GM20431 (cell line): ENCODE measurements around the gene ITGA8.
"Not testable (repeated sequence)": the region's sequence is repeated elsewhere in the genome, so short reads cannot be mapped to it uniquely, and the experiment has no call there.

Source experiments
- in situ Hi-C: fragments of 300-500 bp; cut with MseI, MboI; formaldehyde crosslinking; loops from one replicate; pipeline ENCODE4 v1.15.0; 2020; ENCODE audit warnings: low sequenced_read_pairs; ENCODE audit not compliant: unreplicated experiment

The ITGA8 gene

GRCh38 chr10:15703151-15703880 lies 16.4 kb downstream of the ITGA8 start:
- in situ Hi-C loops, result no loop called here

- in situ Hi-C loops, result no loop called here
These were observed 19.5 kb downstream of the ITGA8 start for GRCh38 chr10:15700078-15700674.

GRCh38 chr10:15695852-15696251 lies 23.9 kb downstream of the ITGA8 start:
- in situ Hi-C loops, result no loop called here

DNA sequence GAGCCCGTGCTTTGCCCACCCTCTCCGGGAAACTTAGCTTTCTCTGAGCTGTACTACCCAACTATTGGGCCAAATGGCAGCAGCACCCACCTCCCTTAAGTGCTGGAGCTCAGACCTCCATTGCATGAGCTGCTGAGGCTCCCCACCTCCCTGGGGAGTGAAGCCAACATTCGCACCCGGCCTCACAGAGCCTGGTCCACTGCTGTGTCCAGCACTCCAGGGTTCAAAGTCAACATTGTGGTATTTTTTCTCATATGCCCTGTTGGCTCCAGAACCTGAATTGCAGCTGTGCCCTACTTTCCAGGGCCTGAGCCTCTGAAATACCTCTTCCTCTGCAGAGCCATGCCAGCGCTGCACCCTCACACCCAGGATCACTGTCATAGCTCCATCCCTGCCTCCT lies 29.7 kb downstream of the ITGA8 start:
- in situ Hi-C loops, result no loop called here

DNA sequence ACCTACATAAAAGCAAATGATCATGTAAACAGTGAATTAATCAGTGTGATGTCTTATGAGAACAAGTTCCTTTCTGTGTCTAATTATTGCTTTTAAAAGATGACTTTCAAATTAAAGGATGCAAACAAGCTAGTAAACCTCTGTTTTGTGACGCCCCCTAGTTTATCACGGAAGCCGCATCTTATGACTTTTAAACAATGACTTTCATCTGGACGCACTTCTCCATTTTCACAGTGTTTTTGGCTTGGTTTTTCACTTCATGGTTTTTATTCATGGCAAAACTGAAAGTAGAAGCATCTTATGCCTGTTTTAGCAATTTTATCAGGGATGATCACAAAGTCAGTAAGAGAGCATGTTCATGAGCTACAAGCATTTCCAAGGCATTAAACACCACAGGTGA lies 35.0 kb downstream of the ITGA8 start:
- in situ Hi-C loops, result no loop called here

GRCh38 chr10:15681076-15681475 lies 38.6 kb downstream of the ITGA8 start:
- in situ Hi-C loops, result no loop called here

GRCh38 chr10:15678851-15679250 lies 40.9 kb downstream of the ITGA8 start:
- in situ Hi-C loops, result no loop called here

GRCh38 chr10:15672469-15672868 lies 47.3 kb downstream of the ITGA8 start:
- in situ Hi-C loops, result no loop called here

DNA sequence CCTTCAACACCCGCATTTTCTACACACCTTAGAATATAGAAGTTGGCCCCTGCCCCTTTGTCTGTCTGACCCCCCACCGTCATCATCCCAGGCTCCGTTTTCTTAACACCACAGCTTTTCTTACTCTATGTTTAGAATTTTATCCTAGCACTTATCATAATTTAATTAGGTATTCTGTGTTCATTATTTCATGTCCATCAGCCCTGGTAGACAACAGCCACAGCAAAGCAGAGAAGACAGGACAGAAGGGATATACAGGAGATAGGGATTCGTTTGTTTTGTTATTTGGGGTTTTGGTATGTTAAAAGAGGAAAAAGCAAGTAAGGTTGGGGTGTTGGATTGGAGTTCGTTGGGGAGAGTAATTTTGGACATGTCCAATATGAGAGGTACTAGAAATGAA lies 48.8 kb downstream of the ITGA8 start:
- in situ Hi-C loops, result no loop called here

DNA sequence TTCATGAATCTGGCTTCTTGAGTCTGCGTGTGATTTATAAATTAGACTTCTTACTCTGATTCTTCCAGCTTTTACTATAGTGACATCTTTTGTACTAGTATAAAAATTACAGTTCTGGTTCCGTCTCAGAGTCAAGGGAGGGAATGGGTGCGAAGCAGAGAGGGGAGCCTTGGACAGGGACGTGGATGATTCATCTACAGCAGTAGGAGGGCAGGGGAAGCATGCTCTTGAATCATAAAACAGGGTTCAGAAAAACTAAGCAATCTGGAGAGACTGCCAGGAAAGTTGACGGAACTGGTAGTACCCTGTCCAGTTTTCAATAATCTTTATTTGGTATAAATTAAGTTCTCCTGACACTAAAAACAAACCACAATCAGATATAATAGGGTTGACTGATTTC lies 58.1 kb downstream of the ITGA8 start:
- in situ Hi-C loops, result no loop called here

DNA sequence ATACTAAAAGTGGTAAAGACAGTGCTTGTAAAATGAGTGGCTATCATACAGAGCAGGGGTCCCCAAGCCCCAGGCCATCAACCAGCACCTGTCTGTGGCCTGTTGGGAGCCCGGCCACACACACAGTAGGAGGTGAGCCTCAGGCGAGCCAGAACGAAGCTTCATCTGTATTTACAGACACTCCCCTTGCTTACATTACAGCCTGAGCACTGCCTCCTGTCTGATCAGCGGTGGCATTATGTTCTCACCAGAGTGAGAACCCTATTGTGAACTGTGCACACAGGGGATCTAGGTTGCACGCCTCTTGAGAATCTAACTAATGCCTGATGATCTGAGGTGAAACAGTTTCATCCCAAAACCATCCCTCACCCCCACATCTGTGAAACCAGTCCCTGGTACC lies 58.7 kb downstream of the ITGA8 start:
- in situ Hi-C loops, result no loop called here

DNA sequence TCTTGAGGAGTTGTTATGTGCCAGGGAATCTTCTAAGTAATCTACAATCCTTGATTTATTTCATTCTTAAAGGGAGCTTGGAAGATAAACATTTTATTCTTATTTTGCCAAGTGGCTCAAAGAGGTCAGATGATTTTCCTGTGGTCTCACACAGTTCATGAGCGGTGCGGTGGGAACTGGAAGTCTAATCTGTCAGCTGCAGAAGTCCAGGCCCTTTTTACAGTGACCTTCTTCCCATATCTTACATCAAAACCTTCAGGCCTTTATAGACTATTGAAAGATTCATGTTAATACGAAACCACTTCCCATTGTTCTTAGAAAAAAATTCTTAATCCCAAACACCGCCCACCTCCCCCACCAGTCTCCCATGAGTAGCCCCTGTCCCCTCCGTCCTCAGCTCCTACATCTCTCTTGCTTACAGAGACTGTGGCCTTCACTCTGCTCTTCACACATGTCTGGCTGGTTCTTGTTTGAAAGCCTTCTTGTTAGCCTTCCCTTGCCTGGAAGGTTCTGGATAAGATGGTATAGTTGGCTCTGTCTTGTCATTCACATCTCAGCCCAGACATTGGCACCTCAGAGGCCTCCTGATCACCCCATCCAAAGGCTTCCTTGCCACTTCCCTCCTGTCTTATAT lies 61.5 kb downstream of the ITGA8 start:
- in situ Hi-C loops, result no loop called here

GRCh38 chr10:15652757-15653156 lies 67.0 kb downstream of the ITGA8 start:
- in situ Hi-C loops, result no loop called here

- in situ Hi-C loops, result no loop called here
These were observed 67.6 kb downstream of the ITGA8 start for GRCh38 chr10:15652117-15652516.

DNA sequence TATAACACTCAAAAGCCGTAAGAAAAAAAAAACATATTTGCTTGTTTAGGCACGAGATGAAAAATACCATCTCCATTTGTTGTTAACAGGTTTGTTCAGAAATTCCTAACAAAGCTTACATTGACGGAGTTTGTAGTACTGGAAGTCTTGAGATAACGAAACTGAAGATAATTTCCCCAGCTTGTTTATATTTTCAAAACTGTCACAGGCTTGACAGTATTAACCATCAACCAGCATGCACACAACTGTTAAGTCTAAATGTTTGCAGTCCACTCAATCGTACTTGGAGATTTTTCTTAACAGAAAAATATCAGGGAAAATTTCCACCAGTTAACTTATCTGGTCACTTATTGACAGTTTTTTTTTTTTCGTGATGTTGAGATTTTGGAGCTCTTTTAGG lies 68.5 kb downstream of the ITGA8 start:
- in situ Hi-C loops, result no loop called here

DNA sequence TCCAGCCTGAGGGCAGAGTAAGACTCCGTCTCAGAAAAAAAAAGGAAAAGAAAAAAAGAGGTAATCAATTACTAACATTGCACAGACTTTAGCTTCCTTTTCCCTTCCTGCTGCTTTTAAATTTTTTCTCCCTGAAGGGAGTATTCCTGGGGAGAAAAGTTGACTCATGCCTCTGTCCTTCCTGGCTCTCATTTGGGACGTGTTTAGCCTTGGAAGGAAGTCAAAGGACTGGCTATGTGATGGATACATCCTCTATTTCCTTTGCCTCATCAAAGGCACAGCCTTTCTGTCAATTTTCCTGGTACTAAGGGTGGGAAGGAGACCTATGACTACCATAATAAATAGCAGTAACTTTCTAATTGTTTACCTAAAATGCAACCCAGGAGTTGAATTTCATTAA lies 77.6 kb downstream of the ITGA8 start:
- in situ Hi-C loops, result no loop called here

- in situ Hi-C loops, result no loop called here
These were observed 79.1 kb downstream of the ITGA8 start for GRCh38 chr10:15640536-15641085.

DNA sequence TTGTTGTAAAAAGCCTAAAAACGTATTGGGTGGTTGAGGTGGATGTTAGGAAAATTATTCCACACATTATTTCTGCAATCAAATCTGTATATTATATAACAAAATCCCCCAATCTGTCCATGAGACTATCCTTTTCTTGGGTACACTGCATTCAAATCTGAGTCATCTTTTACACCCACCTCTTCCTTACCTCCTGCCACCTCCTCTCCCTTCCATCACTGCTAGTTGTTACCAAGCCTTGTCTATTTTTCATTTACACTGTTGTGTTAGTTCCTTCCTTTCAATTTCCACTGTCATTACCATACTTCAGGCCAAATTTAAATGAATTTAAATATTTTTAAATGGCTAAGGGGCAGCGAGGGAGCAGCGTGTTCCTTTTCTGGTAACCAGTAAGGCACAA lies 83.3 kb downstream of the ITGA8 start:
- in situ Hi-C loops, result no loop called here

- in situ Hi-C loops, result no loop called here
These were observed 87.1 kb downstream of the ITGA8 start for GRCh38 chr10:15632456-15633091.

GRCh38 chr10:15631205-15631604 lies 88.5 kb downstream of the ITGA8 start:
- in situ Hi-C loops, result not testable (repeated sequence)

GRCh38 chr10:15630353-15630752 lies 89.4 kb downstream of the ITGA8 start:
- in situ Hi-C loops, result no loop called here
